ENCODE measurements around the gene RANBP1. TPM values are rescaled to one million over a fixed set of nuclear protein-coding genes. Genes with fewer than 3 reads are reported as not detected.
A peak's percentile ranks its signal among the peaks of the same experiment; 100 is the strongest.

RANBP1 gene
- total and polyA plus RNA-seq, 11 donors: 29.3 to 85.3 (median 41.5) TPM

DNA sequence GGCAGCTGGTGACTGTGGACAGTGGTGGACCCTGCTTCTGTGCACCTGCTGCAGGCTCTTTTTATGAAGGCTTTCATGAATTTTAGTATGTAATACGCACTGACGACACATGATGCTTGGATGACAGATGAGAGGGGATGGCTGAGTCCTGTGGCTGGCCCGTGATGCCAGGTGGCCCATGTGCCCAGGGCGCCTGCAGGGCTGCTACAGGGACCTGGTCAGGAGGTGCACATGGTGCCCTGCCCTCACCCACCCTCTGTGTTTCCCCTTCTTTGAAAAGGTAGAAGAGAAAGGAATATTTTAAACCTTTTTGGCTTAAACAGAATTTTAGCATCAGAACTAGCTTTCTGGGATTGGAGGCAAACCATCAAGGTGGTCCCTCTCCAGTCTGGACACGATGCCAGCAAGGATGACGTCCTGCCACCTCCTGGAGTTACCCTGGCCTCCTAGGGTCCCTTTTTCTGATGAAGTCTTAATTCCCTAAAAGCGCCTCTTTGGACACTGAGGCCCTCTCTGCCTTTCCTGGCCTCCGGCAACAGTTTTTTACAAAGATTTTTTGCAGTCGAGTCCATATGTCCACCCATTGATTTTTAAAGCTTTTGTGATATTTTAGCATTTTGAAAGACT lies 5.4 kb upstream of the RANBP1 start:
- no peak for TF ChIP-seq POLR2A (IDR thresholded peaks at IDR 0.05)
- TF ChIP-seq, protein P1, sequence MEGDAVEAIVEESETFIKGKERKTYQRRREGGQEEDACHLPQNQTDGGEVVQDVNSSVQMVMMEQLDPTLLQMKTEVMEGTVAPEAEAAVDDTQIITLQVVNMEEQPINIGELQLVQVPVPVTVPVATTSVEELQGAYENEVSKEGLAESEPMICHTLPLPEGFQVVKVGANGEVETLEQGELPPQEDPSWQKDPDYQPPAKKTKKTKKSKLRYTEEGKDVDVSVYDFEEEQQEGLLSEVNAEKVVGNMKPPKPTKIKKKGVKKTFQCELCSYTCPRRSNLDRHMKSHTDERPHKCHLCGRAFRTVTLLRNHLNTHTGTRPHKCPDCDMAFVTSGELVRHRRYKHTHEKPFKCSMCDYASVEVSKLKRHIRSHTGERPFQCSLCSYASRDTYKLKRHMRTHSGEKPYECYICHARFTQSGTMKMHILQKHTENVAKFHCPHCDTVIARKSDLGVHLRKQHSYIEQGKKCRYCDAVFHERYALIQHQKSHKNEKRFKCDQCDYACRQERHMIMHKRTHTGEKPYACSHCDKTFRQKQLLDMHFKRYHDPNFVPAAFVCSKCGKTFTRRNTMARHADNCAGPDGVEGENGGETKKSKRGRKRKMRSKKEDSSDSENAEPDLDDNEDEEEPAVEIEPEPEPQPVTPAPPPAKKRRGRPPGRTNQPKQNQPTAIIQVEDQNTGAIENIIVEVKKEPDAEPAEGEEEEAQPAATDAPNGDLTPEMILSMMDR (IDR thresholded peaks at IDR 0.05): no peak
- 82 to 90% (median 88%) methylated on average over 9 of the region's 9 CpGs for WGBS, 4 donors
- Histone ChIP-seq H3K4me3 (no peak overlapping the region), H3K27me3 (no peaks in the 10 kb centered on the region), H3K4me1 (peaks cover 0 to 20% (median 0%) of the 10 kb centered on the region in 12 donors), H3K9me3 (no peaks in the 10 kb centered on the region), H3K36me3 (peaks cover 0 to 98% (median 91%) of the 10 kb centered on the region in 9 donors), H3K27ac (no peak overlapping the region)
- DNase-seq (peak in 2 of 5 donors; percentile 8 to 55), ATAC-seq (no peak)
- intact Hi-C loops (cut with DNase I): loop anchor here in 2 of 10 donors (10.0 kb wide), 1 partner anchor 86 kb away; the partner anchor contains the start of gene TANGO2 (in 2 of the 2)

DNA sequence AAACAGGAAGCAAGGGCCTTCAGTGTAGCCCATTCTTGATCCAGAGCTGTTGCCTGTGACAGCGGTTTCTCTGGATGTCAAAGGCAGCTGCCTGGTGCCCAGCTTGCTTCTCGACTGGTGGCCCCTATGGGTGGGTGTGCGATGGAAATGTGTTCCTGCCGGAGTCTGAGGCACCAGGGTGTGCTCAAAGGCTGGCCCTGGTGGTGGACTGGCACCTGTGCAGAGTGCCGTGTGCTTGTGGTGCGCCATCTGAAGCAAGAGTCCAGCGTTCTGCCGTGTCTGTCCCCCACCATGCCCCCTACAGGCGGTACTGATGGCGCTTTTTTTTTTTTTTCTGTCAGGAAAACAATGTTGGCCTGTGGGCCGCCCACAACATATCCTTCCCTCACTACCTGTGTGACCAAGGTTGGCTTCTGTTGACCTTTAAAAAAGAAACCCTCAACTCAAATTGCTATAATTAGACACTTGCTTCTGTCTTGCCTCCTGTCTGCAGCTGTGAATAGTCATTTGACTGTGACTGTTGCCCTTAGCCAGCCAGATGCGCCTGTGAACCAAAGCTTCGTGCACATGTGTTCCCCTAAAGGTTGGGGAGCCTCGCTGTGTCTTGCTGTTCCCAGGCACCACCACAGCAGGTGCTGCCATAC lies 4.7 kb upstream of the RANBP1 start:
- Histone ChIP-seq H3K9me3 (no peaks in the 10 kb centered on the region), H3K27me3 (no peaks in the 10 kb centered on the region), H3K4me3 (no peak overlapping the region), H3K36me3 (peaks cover 0 to 96% (median 84%) of the 10 kb centered on the region in 9 donors), H3K27ac (no peak overlapping the region), H3K4me1 (peaks cover 0 to 27% (median 6%) of the 10 kb centered on the region in 12 donors)
- no peak for TF ChIP-seq POLR2A (IDR thresholded peaks at IDR 0.05)
- TF ChIP-seq, protein P1 (IDR thresholded peaks at IDR 0.05): peak in 6 of 12 donors; percentile 10 to 36 (median 24)
- peak in 2 of 5 donors; percentile 24 to 47 for DNase-seq
- intact Hi-C loops (cut with DNase I): loop anchor here in 2 of 10 donors (10.0 kb wide), 1 partner anchor 86 kb away; the partner anchor contains the start of gene TANGO2 (in 2 of the 2)
- peak in 1 of 4 donors; percentile 16 for ATAC-seq
- WGBS, 4 donors: 52 to 65% (median 61%) methylated on average over 14 of the region's 14 CpGs

DNA sequence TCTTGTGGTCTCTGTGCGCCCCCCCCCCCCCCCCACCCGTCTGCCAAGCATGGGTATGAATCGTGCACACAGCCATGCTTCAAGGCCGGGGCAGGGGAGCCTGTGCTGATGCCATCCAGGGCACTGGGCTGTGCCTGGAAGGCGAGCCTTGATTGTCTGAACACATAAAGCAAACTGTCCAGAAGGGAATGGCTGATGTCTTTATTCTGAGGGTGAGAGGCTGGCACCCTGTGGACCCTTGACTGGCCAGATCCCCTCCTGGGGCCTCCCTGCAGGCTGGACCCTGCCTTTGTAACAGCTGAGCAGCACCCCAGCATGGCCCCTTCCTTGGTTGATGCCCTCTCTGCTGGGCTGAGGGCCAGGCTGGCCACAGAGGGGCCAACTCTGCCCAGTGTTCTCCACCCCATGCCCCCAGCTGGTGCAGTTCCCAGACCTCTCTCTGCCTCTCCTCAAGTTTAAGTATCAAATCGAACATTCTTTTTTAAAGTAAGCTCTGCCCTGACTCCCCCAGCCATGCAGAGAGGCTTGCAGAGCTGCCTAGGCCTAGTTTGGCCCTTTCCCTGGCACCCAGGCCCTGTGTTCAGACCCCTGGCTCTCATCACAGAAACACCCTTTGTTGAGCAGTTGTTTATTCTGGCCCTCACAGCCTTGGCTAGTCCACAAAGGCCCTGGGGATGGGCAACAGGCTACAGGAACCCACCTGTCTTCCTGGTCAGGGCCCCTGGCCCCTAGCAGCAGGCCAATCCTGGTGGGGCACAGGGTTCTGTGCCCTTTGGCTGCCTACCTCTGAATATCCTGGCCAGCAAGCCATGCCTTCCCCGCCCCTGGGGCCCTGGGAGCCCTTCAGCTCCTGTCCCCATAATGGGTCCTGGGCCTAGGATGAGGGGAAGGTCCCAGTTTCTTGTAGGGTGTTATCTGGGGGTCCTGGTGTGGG lies 3.9 kb upstream of the RANBP1 start:
- H3K27ac ChIP-seq: peak overlapping the region in 3 of 12 donors; percentile 11 to 20 (median 19)
- H3K36me3 ChIP-seq: peaks cover 0 to 88% (median 77%) of the 10 kb centered on the region in 9 donors
- no peak for ATAC-seq
- intact Hi-C loops (cut with DNase I): loop anchor here in 2 of 10 donors (10.0 kb wide), 1 partner anchor 87 kb away; the partner anchor contains the start of gene TANGO2 (in 2 of the 2)
- no peak overlapping the region for H3K4me3 ChIP-seq
- TF ChIP-seq POLR2A (IDR thresholded peaks at IDR 0.05): no peak
- H3K27me3 ChIP-seq: no peaks in the 10 kb centered on the region
- peak in 2 of 5 donors; percentile 28 to 37 for DNase-seq
- 50 to 85% (median 72%) methylated on average over 2 to 7 of the region's 7 CpGs for WGBS, 4 donors
- H3K4me1 ChIP-seq: peaks cover 0 to 31% (median 10%) of the 10 kb centered on the region in 12 donors
- no peaks in the 10 kb centered on the region for H3K9me3 ChIP-seq
